Muscle layer of colon (tissue), 2 donors: Measurements from ENCODE around the gene SSU72.
"Not testable (repeated sequence)": the region's sequence is repeated elsewhere in the genome, so short reads cannot be mapped to it uniquely, and the experiment has no call there.

Source experiments
- H3K27ac ChIP-seq: one replicate; pipeline ENCODE4 v1.7.0; 2013; ENCODE audit warnings: low read depth, mild to moderate bottlenecking, low read length, moderate library complexity
- H3K27me3 ChIP-seq, 2 donors: one replicate each; pipeline ENCODE4 v1.7.0; 2013; ENCODE audit warnings: low read length in 2 of 2, mild to moderate bottlenecking in 2 of 2; ENCODE audit not compliant: insufficient read depth in 2 of 2, control insufficient read depth in 1 of 2
- H3K36me3 ChIP-seq: one replicate; pipeline ENCODE4 v1.7.0; 2013; ENCODE audit warnings: mild to moderate bottlenecking, low read length; ENCODE audit not compliant: insufficient read depth
- H3K4me1 ChIP-seq: one replicate; pipeline ENCODE4 v1.7.0; 2013; ENCODE audit warnings: mild to moderate bottlenecking, low read length; ENCODE audit not compliant: insufficient read depth
- H3K4me3 ChIP-seq, 2 donors: one replicate each; pipeline ENCODE4 v1.7.0; 2013; ENCODE audit warnings: low read length in 2 of 2, low read depth in 1 of 2, mild to moderate bottlenecking in 1 of 2, moderate library complexity in 1 of 2
- H3K9ac ChIP-seq: one replicate; pipeline ENCODE4 v1.7.0; 2013; ENCODE audit warnings: low read length
- H3K9me3 ChIP-seq: one replicate; pipeline ENCODE4 v1.7.0; 2013; ENCODE audit warnings: mild to moderate bottlenecking, low read length
- donor health status: abdominal sarcoma.
- donor health status: Adenocarcinoma of cecum.

SSU72 gene

GRCh38 chr1:1599030-1599934 is 24.6 kb upstream of the SSU72 start:
- H3K4me1 ChIP-seq: no peaks in the 10 kb centered on the region
- H3K27me3 ChIP-seq: peaks cover 18 to 55% of the 10 kb centered on the region in 2 donors
- H3K9ac ChIP-seq: no peak overlapping the region
- no peak overlapping the region for H3K4me3 ChIP-seq
- H3K9me3 ChIP-seq: no peaks in the 10 kb centered on the region
- H3K27ac ChIP-seq: no peak overlapping the region
- no peaks in the 10 kb centered on the region for H3K36me3 ChIP-seq

DNA sequence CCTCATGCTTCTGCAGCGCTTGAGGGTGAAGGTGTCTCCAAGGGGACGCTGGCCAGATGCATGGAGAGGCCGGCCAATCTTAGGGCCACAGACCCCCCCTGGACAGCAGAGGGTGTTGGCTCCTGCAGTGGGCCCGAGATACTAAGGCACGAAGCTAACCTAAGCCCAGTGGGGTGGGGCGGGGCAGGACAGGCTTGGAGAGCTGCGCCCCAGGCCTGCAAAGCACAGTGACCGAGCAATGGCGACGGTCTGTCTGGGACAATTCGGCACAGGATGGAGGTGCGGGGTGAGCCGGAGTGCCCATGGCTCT is 24.0 kb upstream of the SSU72 start:
- H3K4me1 ChIP-seq: no peaks in the 10 kb centered on the region
- no peak overlapping the region for H3K4me3 ChIP-seq
- peaks cover 18 to 50% of the 10 kb centered on the region in 2 donors for H3K27me3 ChIP-seq
- no peaks in the 10 kb centered on the region for H3K9me3 ChIP-seq
- no peak overlapping the region for H3K9ac ChIP-seq
- no peaks in the 10 kb centered on the region for H3K36me3 ChIP-seq
- no peak overlapping the region for H3K27ac ChIP-seq

GRCh38 chr1:1598051-1598719 is 23.5 kb upstream of the SSU72 start:
- Histone ChIP-seq H3K27me3 (peaks cover 18 to 45% of the 10 kb centered on the region in 2 donors), H3K27ac (no peak overlapping the region), H3K9ac (no peak overlapping the region), H3K36me3 (no peaks in the 10 kb centered on the region), H3K4me1 (no peaks in the 10 kb centered on the region), H3K9me3 (no peaks in the 10 kb centered on the region), H3K4me3 (no peak overlapping the region)

- Histone ChIP-seq H3K36me3 (no peaks in the 10 kb centered on the region), H3K4me3 (no peak overlapping the region), H3K4me1 (no peaks in the 10 kb centered on the region), H3K9ac (no peak overlapping the region), H3K9me3 (no peaks in the 10 kb centered on the region), H3K27ac (no peak overlapping the region), H3K27me3 (peaks cover 18 to 45% of the 10 kb centered on the region in 2 donors)
Measured at GRCh38 chr1:1597275-1597930, 22.7 kb upstream of the SSU72 start.

DNA sequence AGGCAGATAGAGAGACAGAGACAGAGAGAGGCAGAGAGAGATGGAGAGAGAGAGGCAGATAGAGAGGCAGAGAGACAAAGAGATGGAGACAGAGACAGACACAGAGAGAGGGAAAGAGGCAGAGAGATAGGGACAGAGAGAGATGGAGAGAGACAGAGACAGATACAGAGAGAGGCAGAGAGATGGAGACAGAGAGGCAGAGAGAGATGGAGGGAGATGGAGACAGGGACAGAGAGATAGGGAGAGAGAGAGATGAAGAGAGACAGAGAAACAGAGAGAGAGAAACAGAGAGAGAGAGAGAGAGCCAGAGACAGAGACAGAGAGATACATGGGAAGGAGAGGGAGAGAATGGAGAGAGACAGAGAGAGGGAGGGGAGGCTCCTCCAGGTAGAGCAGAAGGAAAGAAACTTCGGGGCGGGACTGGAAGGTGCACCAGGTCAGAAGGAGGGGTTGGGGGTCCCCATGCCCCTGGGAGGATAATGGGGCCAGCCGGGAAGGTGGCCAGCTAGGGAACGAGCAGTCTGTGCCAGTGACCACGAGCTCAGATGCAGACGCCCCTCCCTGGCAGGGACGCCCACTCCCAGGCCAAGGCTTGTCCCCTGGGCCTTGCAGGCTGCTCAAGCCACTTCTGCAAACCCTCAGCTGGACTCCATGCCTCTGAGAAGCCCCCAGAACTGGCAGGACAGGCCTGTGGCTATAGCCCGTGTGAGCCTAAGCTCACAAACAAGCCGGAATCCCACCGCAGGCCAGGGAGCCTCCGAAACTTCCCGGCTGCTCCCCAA is 22.0 kb upstream of the SSU72 start:
- Histone ChIP-seq H3K27ac (no peak overlapping the region), H3K4me1 (no peaks in the 10 kb centered on the region), H3K9ac (no peak overlapping the region), H3K4me3 (no peak overlapping the region), H3K9me3 (no peaks in the 10 kb centered on the region), H3K36me3 (no peaks in the 10 kb centered on the region), H3K27me3 (peaks cover 18 to 41% of the 10 kb centered on the region in 2 donors)

GRCh38 chr1:1595341-1595740 is 20.7 kb upstream of the SSU72 start:
- not testable (repeated sequence) for H3K27ac ChIP-seq, H3K4me1 ChIP-seq, H3K4me3 ChIP-seq, H3K9me3 ChIP-seq, H3K9ac ChIP-seq, H3K36me3 ChIP-seq
- H3K27me3 ChIP-seq: peaks cover 14 to 27% of the 10 kb centered on the region in 2 donors

GRCh38 chr1:1594602-1595260 is 20.1 kb upstream of the SSU72 start:
- Histone ChIP-seq H3K27ac (no peak overlapping the region), H3K9ac (no peak overlapping the region), H3K4me3 (no peak overlapping the region), H3K4me1 (no peaks in the 10 kb centered on the region), H3K9me3 (no peaks in the 10 kb centered on the region), H3K27me3 (peaks cover 14 to 25% of the 10 kb centered on the region in 2 donors), H3K36me3 (no peaks in the 10 kb centered on the region)

DNA sequence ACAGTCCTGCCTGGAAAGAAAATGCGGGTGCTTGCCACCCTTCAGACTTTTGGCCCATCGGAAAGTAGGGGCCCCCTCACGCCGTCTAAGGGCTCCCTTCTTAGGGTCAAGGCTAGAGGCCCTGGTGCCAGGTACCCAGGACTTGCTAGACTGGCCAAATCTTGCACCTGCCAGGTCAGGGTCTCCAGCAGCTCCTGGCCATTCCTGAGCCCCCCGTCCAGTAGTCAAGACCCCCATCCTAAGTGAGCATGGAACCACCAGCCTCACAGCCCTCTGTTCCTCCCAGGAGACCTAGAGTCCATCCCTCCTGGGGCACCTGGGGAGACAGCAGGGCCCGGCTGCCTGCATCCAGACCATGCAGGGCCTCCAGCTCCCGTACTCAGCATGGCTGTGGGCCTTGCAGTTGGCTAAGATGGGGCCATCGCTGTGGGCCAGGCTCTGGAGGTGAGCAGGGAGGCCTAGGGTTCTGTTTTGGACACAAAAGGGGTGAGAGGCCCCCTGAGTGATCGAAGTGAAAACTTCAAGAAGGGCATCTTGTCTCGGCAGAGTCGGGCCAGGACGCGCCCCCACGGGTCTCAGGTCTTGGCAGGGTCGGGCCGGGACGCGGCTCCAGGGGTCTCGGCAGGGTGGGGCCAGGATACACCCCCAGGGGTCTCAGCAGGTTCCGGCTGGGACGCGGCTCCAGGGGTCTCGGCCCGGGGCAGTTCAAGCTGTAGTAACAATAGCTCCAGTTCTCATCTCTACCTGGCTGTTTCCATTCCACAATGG is 19.4 kb upstream of the SSU72 start:
- no peak overlapping the region for H3K27ac ChIP-seq
- H3K9me3 ChIP-seq: no peaks in the 10 kb centered on the region
- H3K4me3 ChIP-seq: no peak overlapping the region
- H3K9ac ChIP-seq: no peak overlapping the region
- no peaks in the 10 kb centered on the region for H3K36me3 ChIP-seq
- peaks cover 14 to 20% of the 10 kb centered on the region in 2 donors for H3K27me3 ChIP-seq
- H3K4me1 ChIP-seq: no peaks in the 10 kb centered on the region

DNA sequence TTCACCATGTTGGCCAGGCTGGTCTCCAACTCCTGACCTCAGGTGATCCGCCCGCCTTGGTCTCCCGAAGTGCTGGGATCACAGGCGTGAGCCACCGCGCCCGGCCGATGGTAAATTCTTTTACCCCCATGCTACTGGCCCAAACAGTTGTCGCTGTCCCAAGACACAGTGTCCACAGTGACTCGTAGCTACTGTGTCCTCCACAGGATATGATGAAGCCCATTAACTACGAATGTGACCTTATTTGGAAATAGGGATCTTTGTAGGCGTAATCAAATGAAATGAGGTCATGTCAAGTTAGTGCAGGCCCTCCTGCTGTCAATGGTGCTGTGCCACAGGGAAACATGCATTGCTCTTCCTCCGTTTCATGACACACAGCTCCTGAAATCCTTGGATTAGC is 16.8 kb upstream of the SSU72 start:
- no peaks in the 10 kb centered on the region for H3K36me3 ChIP-seq
- no peaks in the 10 kb centered on the region for H3K9me3 ChIP-seq
- no peaks in the 10 kb centered on the region for H3K4me1 ChIP-seq
- peaks cover 1 to 8% of the 10 kb centered on the region in 2 donors for H3K27me3 ChIP-seq
- H3K4me3 ChIP-seq: no peak overlapping the region
- H3K9ac ChIP-seq: no peak overlapping the region
- no peak overlapping the region for H3K27ac ChIP-seq

DNA sequence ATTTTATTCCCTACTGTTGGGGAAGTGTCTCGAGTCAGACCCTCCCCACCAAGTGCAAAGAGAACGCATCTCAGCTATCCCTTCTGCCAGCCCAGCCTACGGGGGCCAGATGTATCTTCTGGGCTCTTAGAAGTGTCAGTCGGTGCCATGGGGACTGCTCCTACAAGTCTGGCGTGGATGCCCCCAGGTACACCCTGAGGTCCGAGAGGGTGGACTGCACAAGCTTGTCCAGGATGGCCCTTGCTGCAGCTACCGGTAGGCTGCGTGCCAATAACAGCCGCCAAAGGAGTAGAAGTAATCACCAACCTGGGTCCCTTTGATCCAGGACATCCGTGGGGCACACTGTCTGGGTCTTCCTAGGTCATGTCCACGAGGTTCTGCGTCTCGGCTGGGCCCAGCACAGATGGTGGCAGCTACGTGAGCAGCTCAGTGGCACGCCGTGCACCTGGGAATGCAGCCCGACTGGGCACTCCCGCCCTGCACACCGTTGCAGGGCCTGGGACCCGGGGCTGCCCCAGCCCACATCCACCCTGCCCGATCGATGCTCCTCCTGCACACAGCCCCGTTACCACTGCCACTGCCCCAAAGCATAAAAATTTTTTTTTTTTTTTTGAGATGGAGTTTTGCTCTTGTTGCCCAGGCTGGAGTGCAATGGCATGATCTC is 8.8 kb upstream of the SSU72 start:
- Histone ChIP-seq H3K9me3 (no peaks in the 10 kb centered on the region), H3K27ac (no peak overlapping the region), H3K9ac (no peak overlapping the region), H3K4me3 (no peak overlapping the region), H3K27me3 (peaks cover 0 to 14% of the 10 kb centered on the region in 2 donors), H3K36me3 (no peaks in the 10 kb centered on the region), H3K4me1 (no peaks in the 10 kb centered on the region)
